Mesenchymal stem cell (in vitro differentiated cells and primary cell): Measurements from ENCODE around the gene PCDH1.
A peak's percentile ranks its signal among the peaks of the same experiment; 100 is the strongest.
"Not testable (repeated sequence)": the region's sequence is repeated elsewhere in the genome, so short reads cannot be mapped to it uniquely, and the experiment has no call there.

Experiments
- DNase-seq: peaks from one replicate; pipeline ENCODE4 v3.0.0-alpha.2; 2013
- H2AFZ ChIP-seq: one replicate; pipeline ENCODE4 v1.6.1; 2013; ENCODE audit warnings: low read depth, mild to moderate bottlenecking, control low read depth, inconsistent platforms, low read length, moderate library complexity
- H2AK5ac ChIP-seq: 2 replicates; pipeline ENCODE4 v1.6.1; 2013; ENCODE audit warnings: low read length, moderate library complexity, mild to moderate bottlenecking, inconsistent platforms; ENCODE audit not compliant: severe bottlenecking
- H2BK120ac ChIP-seq: one replicate; pipeline ENCODE4 v1.6.1; 2013; ENCODE audit warnings: low read depth, mild to moderate bottlenecking, inconsistent platforms, low read length, moderate library complexity
- H2BK12ac ChIP-seq, 2 experiments: one replicate each; pipeline ENCODE4 v1.6.1; 2013; ENCODE audit warnings: inconsistent platforms in 2 of 2, low read length in 2 of 2, mild to moderate bottlenecking in 2 of 2, moderate library complexity in 2 of 2, control low read depth in 1 of 2
- H2BK15ac ChIP-seq: one replicate; pipeline ENCODE4 v1.6.1; 2013; ENCODE audit warnings: mild to moderate bottlenecking, low read depth, inconsistent platforms; ENCODE audit not compliant: poor library complexity, severe bottlenecking
- H2BK5ac ChIP-seq: 2 replicates; pipeline ENCODE4 v1.6.1; 2013; ENCODE audit warnings: low read depth, mild to moderate bottlenecking, low read length, control low read depth, inconsistent platforms; ENCODE audit not compliant: poor library complexity, severe bottlenecking
- H3K14ac ChIP-seq, 2 experiments: one replicate each; pipeline ENCODE4 v1.6.1; 2013; ENCODE audit warnings: inconsistent platforms in 2 of 2, low read length in 2 of 2, control low read depth in 1 of 2, mild to moderate bottlenecking in 1 of 2, moderate library complexity in 1 of 2
- H3K18ac ChIP-seq, 2 experiments: one replicate each; pipeline ENCODE4 v1.6.1; 2013; ENCODE audit warnings: inconsistent platforms in 2 of 2, low read length in 2 of 2, control low read depth in 1 of 2, low read depth in 1 of 2, mild to moderate bottlenecking in 1 of 2
- H3K23ac ChIP-seq, 2 experiments: one replicate each; pipeline ENCODE4 v1.6.1; 2013; ENCODE audit warnings: inconsistent platforms in 2 of 2, low read length in 2 of 2, mild to moderate bottlenecking in 2 of 2, moderate library complexity in 2 of 2, control low read depth in 1 of 2
- H3K27ac ChIP-seq: 2 replicates; pipeline ENCODE4 v1.5.1; 2013; ENCODE audit warnings: mild to moderate bottlenecking, moderate library complexity, low read length, control low read depth, inconsistent platforms; ENCODE audit not compliant: poor library complexity, severe bottlenecking
- H3K27me3 ChIP-seq, 2 experiments: 2 replicates each; pipeline versions ENCODE4 v1.6.1 to v1.7.0; 2013; ENCODE audit warnings: low read length in 2 of 2, mild to moderate bottlenecking in 2 of 2, moderate library complexity in 2 of 2, control low read depth in 1 of 2, inconsistent platforms in 1 of 2; ENCODE audit not compliant: control insufficient read depth in 1 of 2, insufficient read depth in 1 of 2
- H3K36me3 ChIP-seq, 2 experiments: 2 replicates each; pipeline versions ENCODE4 v1.6.1 to v1.7.0; 2013; ENCODE audit warnings: low read length in 2 of 2, control low read depth in 1 of 2, inconsistent platforms in 1 of 2, low read depth in 1 of 2, mild to moderate bottlenecking in 1 of 2; ENCODE audit not compliant: insufficient read depth in 2 of 2, control insufficient read depth in 1 of 2
- H3K4ac ChIP-seq, 2 experiments: one replicate each; pipeline ENCODE4 v1.6.1; 2013; ENCODE audit warnings: inconsistent platforms in 2 of 2, low read length in 2 of 2, mild to moderate bottlenecking in 2 of 2, moderate library complexity in 2 of 2, control low read depth in 1 of 2, low read depth in 1 of 2
- H3K4me1 ChIP-seq: 2 replicates; pipeline ENCODE4 v1.6.1; 2013; ENCODE audit warnings: low read depth, low read length, control low read depth; ENCODE audit not compliant: control insufficient read depth, insufficient read depth
- H3K4me2 ChIP-seq: 2 replicates; pipeline ENCODE4 v1.6.1; 2013; ENCODE audit warnings: low read length, mild to moderate bottlenecking, inconsistent platforms; ENCODE audit not compliant: poor library complexity, severe bottlenecking
- H3K4me3 ChIP-seq, 2 experiments: 2 replicates each; pipeline versions ENCODE4 v1.5.1 to v1.7.0; 2013; ENCODE audit warnings: low read length in 2 of 2, mild to moderate bottlenecking in 2 of 2, control low read depth in 1 of 2, low read depth in 1 of 2; ENCODE audit not compliant: insufficient read depth in 1 of 2
- H3K79me1 ChIP-seq: replicated peaks from 2 replicates; pipeline ENCODE4 v1.6.1; 2013; ENCODE audit warnings: mild to moderate bottlenecking, control low read depth, low read length, inconsistent platforms; ENCODE audit not compliant: poor library complexity, severe bottlenecking
- H3K9ac ChIP-seq: 2 replicates; pipeline ENCODE4 v1.7.0; 2013; ENCODE audit warnings: mild to moderate bottlenecking, low read length, moderate library complexity
- H3K9me3 ChIP-seq: 2 replicates; pipeline ENCODE4 v1.7.0; 2013; ENCODE audit warnings: mild to moderate bottlenecking, low read length; ENCODE audit not compliant: control insufficient read depth
- H4K8ac ChIP-seq: one replicate; pipeline ENCODE4 v1.6.1; 2013; ENCODE audit warnings: inconsistent platforms, mild to moderate bottlenecking, low read length, moderate library complexity
- H4K91ac ChIP-seq: one replicate; pipeline ENCODE4 v1.6.1; 2013; ENCODE audit warnings: mild to moderate bottlenecking, low read length, inconsistent platforms
- WGBS: methylation state at CpG from one replicate; pipeline ENCODE4 v1.1.7; 2013; ENCODE audit warnings: mixed read lengths; 5-methylcytosine and 5-hydroxymethylcytosine counted together

PCDH1 gene

GRCh38 chr5:141902015-141902814 lies 24.0 kb upstream of the PCDH1 start:
- no peaks in the 10 kb centered on the region for H3K79me1 ChIP-seq
- H3K23ac ChIP-seq, result peak overlapping the region in 1 of 2 experiments; percentile 20
- H4K91ac ChIP-seq, result no peak overlapping the region
- no peaks in the 10 kb centered on the region for H3K4me1 ChIP-seq
- WGBS, result 80% methylated on average over 5 of the region's 5 CpGs
- no peaks in the 10 kb centered on the region for H3K36me3 ChIP-seq
- no peak overlapping the region for H3K9ac ChIP-seq
- H3K14ac ChIP-seq, result no peak overlapping the region
- no peak for DNase-seq
- no peak overlapping the region for H2AFZ ChIP-seq
- no peak overlapping the region for H3K4ac ChIP-seq
- H3K27ac ChIP-seq, result no peak overlapping the region
- no peak overlapping the region for H2BK120ac ChIP-seq
- no peak overlapping the region for H4K8ac ChIP-seq
- no peak overlapping the region for H2BK5ac ChIP-seq
- no peak overlapping the region for H2AK5ac ChIP-seq
- no peak overlapping the region for H3K4me2 ChIP-seq
- H3K4me3 ChIP-seq, result no peak overlapping the region
- no peak overlapping the region for H3K18ac ChIP-seq
- peaks cover 0 to 29% of the 10 kb centered on the region in 2 experiments for H3K27me3 ChIP-seq
- H2BK12ac ChIP-seq, result no peak overlapping the region
- H3K9me3 ChIP-seq, result no peaks in the 10 kb centered on the region
- H2BK15ac ChIP-seq, result no peak overlapping the region

- Histone ChIP-seq H3K4ac (no peak overlapping the region), H2AFZ (no peak overlapping the region), H4K91ac (no peak overlapping the region), H4K8ac (no peak overlapping the region), H2AK5ac (no peak overlapping the region), H3K4me2 (no peak overlapping the region), H2BK120ac (no peak overlapping the region), H3K18ac (no peak overlapping the region), H3K27ac (no peak overlapping the region), H3K23ac (no peak overlapping the region), H3K9me3 (no peaks in the 10 kb centered on the region), H3K36me3 (no peaks in the 10 kb centered on the region), H3K4me1 (no peaks in the 10 kb centered on the region), H2BK15ac (no peak overlapping the region), H3K27me3 (peaks cover 3 to 24% of the 10 kb centered on the region in 2 experiments), H3K9ac (no peak overlapping the region), H3K79me1 (no peaks in the 10 kb centered on the region), H2BK12ac (no peak overlapping the region), H2BK5ac (no peak overlapping the region), H3K14ac (no peak overlapping the region), H3K4me3 (no peak overlapping the region)
- no peak for DNase-seq
- 100% methylated on average over 1 of the region's 2 CpGs for WGBS
These were observed 20.3 kb upstream of the PCDH1 start for GRCh38 chr5:141898448-141899049.

GRCh38 chr5:141897425-141897824 lies 19.2 kb upstream of the PCDH1 start:
- Histone ChIP-seq H3K4ac (no peak overlapping the region), H4K91ac (no peak overlapping the region), H2BK120ac (no peak overlapping the region), H2BK15ac (no peak overlapping the region), H2AFZ (no peak overlapping the region), H2BK12ac (no peak overlapping the region), H3K4me3 (no peak overlapping the region), H3K9me3 (no peaks in the 10 kb centered on the region), H3K9ac (no peak overlapping the region), H3K23ac (no peak overlapping the region), H3K79me1 (no peaks in the 10 kb centered on the region), H3K27me3 (peaks cover 3 to 14% of the 10 kb centered on the region in 2 experiments), H3K4me1 (no peaks in the 10 kb centered on the region), H3K4me2 (no peak overlapping the region), H3K36me3 (no peaks in the 10 kb centered on the region), H3K14ac (no peak overlapping the region), H2BK5ac (no peak overlapping the region), H4K8ac (no peak overlapping the region), H2AK5ac (no peak overlapping the region), H3K27ac (no peak overlapping the region), H3K18ac (no peak overlapping the region)
- no peak for DNase-seq
- 97% methylated on average over 3 of the region's 4 CpGs for WGBS

GRCh38 chr5:141890429-141890828 lies 12.2 kb upstream of the PCDH1 start:
- H4K91ac ChIP-seq, H3K4me3 ChIP-seq, H4K8ac ChIP-seq, H3K14ac ChIP-seq, H3K9ac ChIP-seq, H3K27ac ChIP-seq, H3K18ac ChIP-seq, H3K4ac ChIP-seq, H3K4me1 ChIP-seq, H2BK12ac ChIP-seq, H2AFZ ChIP-seq, H2BK15ac ChIP-seq, H3K9me3 ChIP-seq, H3K4me2 ChIP-seq, H2AK5ac ChIP-seq, H2BK5ac ChIP-seq, DNase-seq, H3K23ac ChIP-seq, H3K79me1 ChIP-seq, H3K36me3 ChIP-seq, H2BK120ac ChIP-seq: not testable (repeated sequence)
- peaks cover 3 to 19% of the 10 kb centered on the region in 2 experiments for H3K27me3 ChIP-seq
- 94% methylated on average over 2 of the region's 2 CpGs for WGBS
